ENCODE results near the gene PTPRT. TPM values are rescaled to one million over a fixed set of nuclear protein-coding genes. Genes with fewer than 3 reads are reported as not detected.

PTPRT gene
- total RNA-seq, 1 donor from 2014 or later = 23.5 TPM

DNA sequence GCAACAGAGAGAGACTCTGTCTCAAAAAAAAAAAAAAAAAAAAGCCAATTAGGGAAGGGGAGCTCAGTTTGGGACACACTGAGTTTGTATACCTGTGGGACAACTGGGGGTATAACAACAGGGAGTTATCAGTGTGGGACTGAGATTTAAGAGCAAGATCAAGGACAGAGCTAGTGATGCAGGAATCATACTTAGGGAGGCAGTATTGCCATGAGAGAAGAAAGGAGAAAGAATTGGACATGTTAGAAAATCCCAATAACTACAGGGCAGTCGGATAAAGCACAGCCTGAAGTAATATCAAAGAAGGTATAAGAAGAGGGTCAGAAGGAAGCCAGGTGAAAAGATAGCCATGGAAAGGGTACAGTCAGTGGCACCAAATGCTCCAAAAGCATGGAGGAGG is 121.2 kb downstream of the PTPRT start:
- H3K27ac ChIP-seq = no peak overlapping the region
- H3K9me3 ChIP-seq = no peaks in the 10 kb centered on the region
- no peak for DNase-seq (ENCODE audit: low spot score in 2 of 2)
- intact Hi-C loops (cut with DNase I) = no loop called here
- H3K4me3 ChIP-seq = no peak overlapping the region
- H3K27me3 ChIP-seq = no peaks in the 10 kb centered on the region
- TF ChIP-seq, protein P1, sequence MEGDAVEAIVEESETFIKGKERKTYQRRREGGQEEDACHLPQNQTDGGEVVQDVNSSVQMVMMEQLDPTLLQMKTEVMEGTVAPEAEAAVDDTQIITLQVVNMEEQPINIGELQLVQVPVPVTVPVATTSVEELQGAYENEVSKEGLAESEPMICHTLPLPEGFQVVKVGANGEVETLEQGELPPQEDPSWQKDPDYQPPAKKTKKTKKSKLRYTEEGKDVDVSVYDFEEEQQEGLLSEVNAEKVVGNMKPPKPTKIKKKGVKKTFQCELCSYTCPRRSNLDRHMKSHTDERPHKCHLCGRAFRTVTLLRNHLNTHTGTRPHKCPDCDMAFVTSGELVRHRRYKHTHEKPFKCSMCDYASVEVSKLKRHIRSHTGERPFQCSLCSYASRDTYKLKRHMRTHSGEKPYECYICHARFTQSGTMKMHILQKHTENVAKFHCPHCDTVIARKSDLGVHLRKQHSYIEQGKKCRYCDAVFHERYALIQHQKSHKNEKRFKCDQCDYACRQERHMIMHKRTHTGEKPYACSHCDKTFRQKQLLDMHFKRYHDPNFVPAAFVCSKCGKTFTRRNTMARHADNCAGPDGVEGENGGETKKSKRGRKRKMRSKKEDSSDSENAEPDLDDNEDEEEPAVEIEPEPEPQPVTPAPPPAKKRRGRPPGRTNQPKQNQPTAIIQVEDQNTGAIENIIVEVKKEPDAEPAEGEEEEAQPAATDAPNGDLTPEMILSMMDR (IDR thresholded peaks at IDR 0.05) = no peak
- H3K36me3 ChIP-seq = no peaks in the 10 kb centered on the region
- no peaks in the 10 kb centered on the region for H3K4me1 ChIP-seq

DNA sequence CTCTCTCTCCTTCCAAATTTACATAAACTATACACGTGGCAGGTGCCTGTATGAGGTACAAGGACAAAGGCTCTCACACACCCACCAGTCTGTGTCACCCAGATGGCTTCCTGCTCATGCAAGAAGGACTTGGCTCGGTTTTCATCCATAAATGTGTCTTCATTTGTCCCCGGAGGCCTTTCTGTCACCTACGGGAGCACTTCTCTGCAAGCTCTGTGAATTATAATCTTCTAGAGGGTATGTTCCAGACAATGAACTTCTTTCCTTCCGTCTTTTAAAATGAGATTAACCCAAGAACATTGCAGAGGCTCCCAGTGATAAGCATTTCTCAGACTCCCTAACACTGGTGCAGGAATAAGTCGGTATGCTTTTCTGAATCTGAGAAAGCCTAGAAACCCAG is 123.6 kb downstream of the PTPRT start:
- intact Hi-C loops (cut with DNase I) = no loop called here
- Histone ChIP-seq H3K27me3 (no peaks in the 10 kb centered on the region), H3K4me3 (no peak overlapping the region), H3K27ac (no peak overlapping the region), H3K36me3 (no peaks in the 10 kb centered on the region), H3K4me1 (no peaks in the 10 kb centered on the region), H3K9me3 (no peaks in the 10 kb centered on the region)
- no peak for DNase-seq (ENCODE audit: low spot score in 2 of 2)
- TF ChIP-seq, protein P1 (IDR thresholded peaks at IDR 0.05) = no peak

DNA sequence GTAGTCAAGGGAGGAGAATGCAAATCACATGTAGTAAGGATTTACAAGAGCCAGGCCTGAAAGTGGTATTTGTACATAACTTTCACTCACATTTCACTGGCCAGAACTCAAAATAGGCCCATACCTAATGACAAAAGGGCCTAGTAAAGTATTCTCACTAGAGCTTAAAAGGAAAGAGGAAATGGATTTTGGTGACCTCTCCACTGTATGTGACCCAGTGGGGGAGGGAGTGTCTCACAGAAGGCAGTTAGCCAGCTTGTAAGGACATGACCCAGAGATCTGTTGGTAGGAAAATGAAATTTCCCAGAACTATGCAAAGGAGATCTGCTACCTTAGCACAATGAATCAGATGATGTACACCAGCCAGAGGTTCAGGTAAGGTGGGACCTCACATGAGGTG is 124.4 kb downstream of the PTPRT start:
- TF ChIP-seq, protein P1 (IDR thresholded peaks at IDR 0.05) = no peak
- H3K27me3 ChIP-seq = no peaks in the 10 kb centered on the region
- no peak overlapping the region for H3K27ac ChIP-seq
- H3K4me1 ChIP-seq = no peaks in the 10 kb centered on the region
- no peaks in the 10 kb centered on the region for H3K9me3 ChIP-seq
- H3K36me3 ChIP-seq = no peaks in the 10 kb centered on the region
- intact Hi-C loops (cut with DNase I) = no loop called here
- DNase-seq (ENCODE audit: low spot score in 2 of 2) = no peak
- H3K4me3 ChIP-seq = no peak overlapping the region

DNA sequence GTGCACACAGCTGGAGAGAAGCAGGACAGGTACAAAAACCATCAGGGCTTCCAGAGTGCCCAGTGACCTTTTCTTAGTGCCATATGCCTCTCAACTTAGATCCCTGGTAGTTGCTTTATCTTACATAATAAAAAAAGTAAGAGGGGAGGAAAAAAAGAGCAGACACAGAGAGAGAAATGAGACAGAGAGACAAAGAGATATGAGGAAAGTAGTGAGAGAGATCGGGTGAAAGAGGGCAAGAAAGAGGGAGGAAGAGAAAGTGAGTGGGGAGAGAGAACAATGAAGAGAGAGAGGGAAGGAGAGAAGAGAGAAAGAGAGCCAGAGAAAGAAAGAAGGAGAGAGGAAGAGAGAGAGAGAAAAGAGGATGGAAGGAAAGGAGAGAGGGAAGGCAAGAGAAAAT is 131.6 kb downstream of the PTPRT start:
- H3K27me3 ChIP-seq = no peaks in the 10 kb centered on the region
- DNase-seq (ENCODE audit: low spot score in 2 of 2) = no peak
- no peak overlapping the region for H3K27ac ChIP-seq
- H3K4me1 ChIP-seq = no peaks in the 10 kb centered on the region
- no peaks in the 10 kb centered on the region for H3K36me3 ChIP-seq
- H3K4me3 ChIP-seq = no peak overlapping the region
- intact Hi-C loops (cut with DNase I) = no loop called here
- H3K9me3 ChIP-seq = no peaks in the 10 kb centered on the region
- TF ChIP-seq, protein P1 (IDR thresholded peaks at IDR 0.05) = no peak

DNA sequence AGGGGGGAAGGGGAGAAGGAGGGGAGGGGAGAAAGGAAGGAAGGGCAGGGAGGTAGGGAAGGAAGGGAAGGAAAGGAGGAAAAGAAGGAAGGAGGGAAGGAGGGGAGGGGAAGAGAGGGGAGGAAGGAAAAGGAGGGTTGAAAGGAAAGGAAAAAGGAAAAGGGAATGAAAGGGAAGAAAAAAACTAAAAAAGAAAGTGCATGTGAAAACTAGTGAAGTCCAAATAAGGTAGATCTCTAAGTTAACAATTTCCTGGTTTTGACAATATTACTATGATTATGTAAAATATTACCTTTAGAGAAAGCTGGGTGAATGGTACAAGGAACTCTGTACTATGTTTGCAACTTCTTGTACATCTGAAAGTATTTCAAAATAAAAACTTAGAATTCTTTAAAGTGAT is 132.4 kb downstream of the PTPRT start:
- Histone ChIP-seq H3K4me1 (no peaks in the 10 kb centered on the region), H3K27ac (no peak overlapping the region), H3K27me3 (no peaks in the 10 kb centered on the region), H3K9me3 (no peaks in the 10 kb centered on the region), H3K36me3 (no peaks in the 10 kb centered on the region), H3K4me3 (no peak overlapping the region)
- intact Hi-C loops (cut with DNase I) = no loop called here
- DNase-seq (ENCODE audit: low spot score in 2 of 2) = no peak
- TF ChIP-seq, protein P1 (IDR thresholded peaks at IDR 0.05) = no peak

DNA sequence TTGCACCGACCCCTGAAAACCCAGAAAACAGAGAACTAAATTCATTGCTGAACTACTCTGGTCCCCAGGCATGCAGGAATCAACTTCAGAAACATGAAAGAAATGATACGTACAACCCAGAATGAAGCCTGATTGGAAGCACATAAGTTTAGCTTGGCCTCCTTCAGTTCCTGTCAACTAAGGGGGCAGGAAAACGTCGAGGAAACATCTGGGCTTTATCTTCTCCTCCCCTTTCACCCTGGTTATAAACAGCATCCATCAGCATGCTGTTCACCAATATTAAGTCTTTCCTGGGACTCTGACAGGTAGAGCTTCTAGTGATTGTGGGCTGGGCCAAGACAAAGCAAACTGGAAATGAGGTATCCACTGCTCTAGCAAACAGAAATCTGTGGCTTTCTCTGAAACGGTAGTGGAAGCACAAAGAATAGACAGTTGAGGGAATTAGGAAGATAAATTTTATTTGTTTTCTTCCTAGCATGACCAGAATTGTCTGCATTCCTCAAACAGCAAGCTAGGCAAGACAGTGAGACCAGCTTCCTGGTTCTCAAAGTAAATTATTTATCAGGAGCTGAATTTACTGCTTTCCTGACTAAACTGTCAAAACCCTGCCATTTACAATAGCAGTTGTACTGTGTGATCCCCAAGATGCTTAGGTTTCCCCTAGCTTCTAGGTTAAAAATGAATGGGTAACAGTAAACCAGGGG is 134.4 kb downstream of the PTPRT start:
- Histone ChIP-seq H3K4me3 (no peak overlapping the region), H3K9me3 (no peaks in the 10 kb centered on the region), H3K36me3 (no peaks in the 10 kb centered on the region), H3K27me3 (no peaks in the 10 kb centered on the region), H3K27ac (no peak overlapping the region), H3K4me1 (no peaks in the 10 kb centered on the region)
- DNase-seq (ENCODE audit: low spot score in 2 of 2) = no peak
- intact Hi-C loops (cut with DNase I) = no loop called here
- TF ChIP-seq, protein P1 (IDR thresholded peaks at IDR 0.05) = no peak
